ENCODE data around the gene PLOD2.
"Not testable (repeated sequence)": the region's sequence is repeated elsewhere in the genome, so short reads cannot be mapped to it uniquely, and the experiment has no call there.

PLOD2 gene

GRCh38 chr3:146136647-146137046 is 24.3 kb downstream of the PLOD2 start:
- no peak for FAIRE-seq

DNA sequence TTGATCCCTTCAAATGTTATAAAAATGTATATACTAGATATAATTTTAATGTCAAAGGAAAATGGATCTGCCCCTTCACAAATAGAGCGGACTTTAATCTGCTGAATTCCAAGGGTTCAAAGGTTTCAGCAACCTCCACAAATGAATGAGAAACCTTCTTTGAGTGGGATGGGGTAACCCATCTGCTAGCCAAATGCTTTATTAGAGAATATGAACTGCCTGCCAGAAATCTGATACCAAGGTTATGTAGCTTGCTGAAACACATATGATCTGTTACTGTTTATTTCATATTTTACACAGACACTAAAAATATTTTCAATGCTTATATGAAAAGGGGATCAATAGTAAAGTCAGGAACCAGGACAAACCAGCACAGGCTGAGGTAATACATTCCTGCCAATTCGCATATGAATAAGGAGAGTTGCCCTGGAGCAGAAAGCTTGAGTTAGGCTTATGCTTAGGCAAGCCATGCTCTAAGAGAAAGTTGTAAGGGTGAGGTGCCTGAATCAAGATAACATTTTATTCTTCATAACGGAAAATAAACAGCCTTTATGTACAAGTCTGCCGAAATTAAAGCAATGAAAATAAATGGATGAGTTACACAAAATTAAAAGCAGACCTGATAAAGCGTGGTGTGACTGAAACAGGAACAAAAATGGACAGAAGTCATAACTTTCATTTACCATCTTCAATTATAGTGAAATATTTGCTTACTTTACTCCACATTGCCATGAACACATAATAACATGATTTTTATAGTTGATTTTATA is 26.5 kb downstream of the PLOD2 start:
- peak; percentile 13 for FAIRE-seq

DNA sequence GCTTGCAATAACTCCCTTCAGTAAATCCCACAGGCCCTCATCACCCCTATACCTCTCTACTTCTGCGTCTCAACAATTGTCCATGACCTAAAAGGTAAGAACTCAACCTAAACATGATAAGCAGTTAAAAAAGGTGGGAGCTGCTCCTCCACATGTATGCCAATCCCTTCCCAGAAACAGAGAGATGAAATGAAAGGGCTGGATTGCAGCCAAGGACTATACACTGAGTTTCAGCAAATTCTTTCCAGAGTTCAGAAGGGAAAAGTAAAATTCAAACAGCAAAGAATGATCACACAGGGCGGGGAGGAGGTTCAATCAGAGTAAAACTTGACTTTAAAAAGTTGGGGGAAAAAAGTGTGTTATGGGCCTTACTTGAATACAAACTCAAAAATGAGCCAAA is 27.5 kb downstream of the PLOD2 start:
- FAIRE-seq: peak; percentile 65

- FAIRE-seq: no peak
Observed at GRCh38 chr3:146131616-146132410, 29.2 kb downstream of the PLOD2 start.

DNA sequence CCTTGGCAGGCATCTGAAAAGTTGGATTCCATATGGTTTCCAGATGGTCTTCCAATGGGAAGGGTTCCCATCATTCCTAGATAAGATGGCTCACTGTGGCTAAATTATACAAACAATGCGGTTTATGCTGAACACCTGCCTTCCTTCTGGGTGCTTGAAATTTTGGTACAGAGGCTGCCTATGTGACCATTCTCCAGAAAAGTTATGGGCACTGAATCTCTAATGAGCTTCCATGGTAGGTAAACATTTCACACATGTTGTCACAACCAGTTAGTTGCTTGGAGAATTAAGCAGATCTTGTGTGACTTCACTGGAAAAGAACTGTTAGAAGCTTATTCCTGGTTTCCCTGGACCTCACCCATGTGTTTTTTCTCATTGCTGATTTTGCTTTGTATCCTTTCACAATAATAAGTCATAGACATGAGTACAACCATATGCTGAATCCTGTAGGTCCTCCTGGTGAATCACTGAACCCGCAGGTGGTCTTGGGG is 30.1 kb downstream of the PLOD2 start:
- FAIRE-seq: no peak

DNA sequence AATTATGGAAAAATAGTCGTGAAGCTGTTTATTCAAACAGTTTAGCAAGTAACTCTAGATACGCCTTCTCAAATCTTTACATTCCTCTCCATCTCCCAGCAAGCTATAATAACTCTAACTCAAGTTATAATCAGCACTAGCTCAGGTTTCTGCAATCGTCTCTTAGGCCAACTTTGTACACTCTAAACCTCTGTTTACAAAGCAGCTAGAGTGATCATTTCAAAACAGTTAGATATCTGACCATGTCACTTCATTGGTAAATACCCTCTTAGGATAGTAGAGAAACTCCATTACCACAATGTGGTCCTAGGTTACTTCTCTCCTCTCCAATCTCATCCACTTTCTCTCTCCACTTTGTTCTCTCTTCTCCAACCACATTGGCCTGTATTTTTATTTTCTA is 31.2 kb downstream of the PLOD2 start:
- no peak for FAIRE-seq

DNA sequence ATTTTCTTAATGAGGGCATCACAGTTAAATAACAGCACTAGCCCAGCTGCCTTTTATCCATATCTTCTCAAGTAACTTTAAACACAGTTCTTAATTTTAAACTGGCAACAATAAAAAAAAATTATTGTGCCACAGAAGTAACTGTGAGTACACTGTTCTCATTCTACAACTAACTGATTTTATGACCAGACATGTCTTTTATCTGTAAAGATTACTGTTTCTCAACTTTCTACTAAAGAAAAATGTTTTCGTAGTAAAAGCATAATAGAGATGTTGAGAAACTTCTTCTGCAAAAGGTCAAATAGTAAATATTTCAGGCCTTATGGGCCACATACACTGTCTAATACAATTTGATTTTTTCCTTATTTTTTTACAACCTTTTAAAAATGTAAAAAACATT is 32.0 kb downstream of the PLOD2 start:
- FAIRE-seq: peak; percentile 77

DNA sequence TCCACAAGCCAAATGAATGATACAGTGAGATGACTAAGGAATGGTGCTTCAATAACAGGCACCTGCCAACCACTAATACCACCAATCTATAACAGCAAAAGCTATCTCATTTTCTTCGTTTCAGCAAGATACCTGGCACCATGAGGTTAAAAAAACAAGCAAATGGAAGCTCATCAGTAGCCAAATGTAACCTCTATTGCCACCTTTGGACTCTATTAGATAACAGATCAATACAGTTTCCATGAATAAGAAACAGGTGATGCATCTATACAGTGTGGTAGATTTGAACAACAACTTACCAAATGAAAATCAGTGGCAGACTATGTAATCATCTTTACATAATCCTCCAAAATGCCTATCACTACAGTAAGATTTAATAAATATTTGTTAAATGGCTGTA is 32.8 kb downstream of the PLOD2 start:
- no peak for FAIRE-seq

GRCh38 chr3:146125951-146126350 is 35.0 kb downstream of the PLOD2 start:
- peak; percentile 83 for FAIRE-seq

DNA sequence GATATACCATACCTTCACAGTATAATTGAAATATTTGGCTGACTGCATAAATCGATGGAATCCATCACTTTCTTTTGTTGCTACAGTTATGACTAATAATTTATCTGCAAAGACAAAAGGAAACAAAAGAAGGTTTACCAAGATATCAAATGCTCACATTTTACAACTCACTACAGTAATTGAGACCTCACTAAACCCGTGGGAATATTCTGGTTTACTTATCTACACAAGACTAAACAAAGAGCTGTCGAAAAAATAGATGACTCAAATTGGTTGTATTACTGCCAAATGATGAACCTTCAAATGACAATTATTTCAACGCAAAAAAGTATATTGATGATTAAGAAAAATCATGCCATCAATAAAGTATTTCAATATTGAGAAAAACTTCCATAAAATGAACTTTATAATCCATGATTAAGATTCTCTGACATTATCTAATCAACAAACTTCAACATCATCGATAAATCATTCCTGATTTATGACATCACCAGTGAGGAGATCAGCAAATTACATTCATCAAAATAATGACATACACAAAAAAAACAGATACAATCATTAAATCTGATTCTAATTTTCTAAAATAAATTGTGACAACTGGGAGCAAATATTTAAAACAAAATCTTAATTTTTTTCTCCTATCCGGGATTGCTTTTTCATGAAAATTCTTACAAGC is 36.7 kb downstream of the PLOD2 start:
- FAIRE-seq: peak; percentile 94

DNA sequence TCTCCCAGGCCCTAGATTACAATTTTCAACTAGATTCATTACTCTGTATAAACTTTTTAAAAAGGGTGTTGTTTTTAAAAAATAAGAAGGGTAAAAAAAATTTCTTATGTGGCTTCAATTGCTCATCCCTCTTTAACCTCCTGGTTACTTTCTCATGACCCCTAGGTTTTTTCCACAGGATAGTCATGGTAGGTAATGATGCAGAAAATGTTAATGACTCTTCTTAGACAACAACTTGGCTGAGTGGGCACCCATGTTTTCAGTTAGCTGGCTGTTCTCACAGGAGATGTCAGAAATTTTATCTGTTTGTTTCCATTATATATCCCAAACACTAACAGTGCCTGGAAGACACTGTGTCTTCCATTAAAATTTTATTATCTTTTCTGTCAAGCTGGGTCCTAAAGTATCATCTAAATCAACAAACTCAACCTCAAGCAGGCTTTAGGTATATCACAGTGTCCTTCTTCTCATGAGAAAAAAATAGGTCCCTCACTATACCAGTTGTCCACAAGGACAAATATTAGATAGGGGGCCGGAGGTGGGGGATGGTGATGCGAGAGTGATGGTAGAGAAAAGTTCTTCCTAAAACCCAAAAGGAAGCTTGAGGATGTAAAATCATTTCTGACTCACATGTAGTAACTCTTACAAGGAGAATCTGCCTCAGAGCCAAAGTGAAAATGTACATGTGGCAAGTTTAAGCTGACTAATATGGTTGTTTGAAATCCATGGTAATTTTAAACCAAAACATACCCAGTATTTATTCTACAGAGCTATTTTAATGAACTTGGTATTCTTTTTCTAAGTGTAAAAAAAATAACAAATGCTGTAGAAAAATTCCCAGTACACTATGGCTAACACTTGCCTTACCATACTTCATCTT is 43.3 kb downstream of the PLOD2 start:
- peak; percentile 80 for FAIRE-seq

DNA sequence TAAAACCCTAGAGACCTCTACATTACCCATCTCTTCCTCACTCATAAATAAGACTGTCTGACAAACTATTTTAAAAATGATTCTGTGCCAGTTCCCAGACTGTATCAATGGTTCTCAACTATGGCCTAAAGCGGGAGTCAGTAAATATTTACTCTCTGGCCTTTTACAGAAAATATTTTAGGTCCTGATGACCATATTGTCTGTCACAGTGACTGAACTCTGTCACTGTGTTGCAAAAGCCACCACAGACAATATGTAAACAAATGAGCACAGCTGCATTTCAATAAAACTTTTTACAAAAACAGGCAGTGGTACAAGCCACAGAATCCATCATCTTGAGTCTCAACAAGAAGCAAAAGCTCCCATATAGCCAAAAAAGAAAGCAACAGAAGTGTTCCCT is 45.4 kb downstream of the PLOD2 start:
- no peak for FAIRE-seq

DNA sequence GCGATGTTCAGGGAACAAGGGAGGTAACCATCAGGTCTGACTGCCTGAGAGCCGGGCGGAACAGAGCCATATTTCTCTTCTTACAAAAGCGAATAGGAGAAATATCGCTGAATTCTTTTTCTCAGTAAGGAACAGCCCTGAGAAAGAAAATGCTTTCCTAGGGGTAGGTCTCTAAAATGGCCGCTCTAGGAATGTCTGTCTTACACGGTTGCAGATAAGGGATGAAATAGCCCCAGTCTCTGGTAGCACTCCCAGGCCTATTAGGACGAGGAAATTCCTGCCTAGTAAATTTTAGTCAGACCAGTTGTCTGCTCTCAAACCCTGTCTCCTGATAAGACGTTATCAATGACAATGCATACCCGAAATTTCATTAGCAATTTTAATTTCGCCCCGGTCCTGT is 47.2 kb downstream of the PLOD2 start:
- FAIRE-seq: not testable (repeated sequence)

DNA sequence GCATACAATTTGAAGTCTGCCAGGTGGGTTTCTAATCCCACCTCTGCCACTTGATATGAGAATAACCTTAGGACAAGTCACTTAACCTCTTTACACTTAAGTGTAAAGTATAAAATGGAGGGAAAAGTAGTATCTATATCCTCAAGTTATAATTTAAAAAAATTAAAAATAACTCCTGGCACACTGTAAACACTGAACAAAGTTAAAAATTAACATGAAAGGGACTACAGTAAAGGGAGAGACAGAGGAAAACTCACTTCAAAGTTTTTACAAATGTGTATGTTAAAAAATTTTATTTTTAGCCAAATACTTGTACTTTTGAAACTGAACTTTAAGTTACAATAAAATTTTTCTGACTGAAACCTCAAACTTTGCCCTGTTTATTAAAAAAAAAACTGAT is 49.6 kb downstream of the PLOD2 start:
- FAIRE-seq: peak; percentile 30

DNA sequence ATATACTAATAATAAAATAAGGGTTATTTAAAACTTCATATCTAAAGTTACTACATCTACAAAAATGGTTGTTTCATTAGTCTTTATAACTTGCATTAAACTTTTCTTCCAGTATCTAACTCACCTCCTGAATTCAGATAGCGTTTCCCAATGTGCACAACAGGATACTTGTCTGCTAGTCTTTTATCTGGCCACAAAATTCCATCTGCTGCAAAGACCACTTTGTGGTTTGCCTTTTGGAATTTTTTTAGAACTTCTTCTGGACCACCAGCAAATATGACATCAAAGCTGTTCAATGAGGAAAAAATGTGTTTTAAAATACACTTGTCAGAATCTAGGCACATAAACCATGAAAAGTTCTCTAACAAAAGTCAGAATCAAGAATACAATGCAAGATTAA is 50.8 kb downstream of the PLOD2 start:
- no peak for FAIRE-seq

- no peak for FAIRE-seq
Observed at GRCh38 chr3:146106986-146107385, 54.0 kb downstream of the PLOD2 start.

GRCh38 chr3:146104068-146104467 is 56.9 kb downstream of the PLOD2 start:
- FAIRE-seq: no peak

DNA sequence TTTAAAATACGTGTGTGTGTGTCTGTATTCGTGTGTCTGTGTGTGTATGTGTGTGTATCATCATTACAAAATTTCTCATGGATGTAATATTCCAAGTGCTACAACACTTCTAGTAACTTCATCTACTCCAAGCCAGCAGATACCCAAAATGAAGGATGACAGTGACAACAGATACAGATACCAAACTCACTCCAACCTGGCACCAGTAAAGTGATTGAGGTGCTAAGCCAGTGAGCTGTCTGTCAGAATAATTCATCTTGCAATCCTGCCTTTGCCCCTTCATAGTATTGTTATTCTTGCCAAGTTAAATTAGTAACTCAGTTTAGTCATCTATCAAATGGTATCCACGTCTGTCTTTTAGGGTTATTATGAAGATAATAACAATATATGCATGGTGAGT is 58.1 kb downstream of the PLOD2 start:
- FAIRE-seq: no peak

- FAIRE-seq: no peak
Observed at GRCh38 chr3:146101538-146101937, 59.4 kb downstream of the PLOD2 start.

DNA sequence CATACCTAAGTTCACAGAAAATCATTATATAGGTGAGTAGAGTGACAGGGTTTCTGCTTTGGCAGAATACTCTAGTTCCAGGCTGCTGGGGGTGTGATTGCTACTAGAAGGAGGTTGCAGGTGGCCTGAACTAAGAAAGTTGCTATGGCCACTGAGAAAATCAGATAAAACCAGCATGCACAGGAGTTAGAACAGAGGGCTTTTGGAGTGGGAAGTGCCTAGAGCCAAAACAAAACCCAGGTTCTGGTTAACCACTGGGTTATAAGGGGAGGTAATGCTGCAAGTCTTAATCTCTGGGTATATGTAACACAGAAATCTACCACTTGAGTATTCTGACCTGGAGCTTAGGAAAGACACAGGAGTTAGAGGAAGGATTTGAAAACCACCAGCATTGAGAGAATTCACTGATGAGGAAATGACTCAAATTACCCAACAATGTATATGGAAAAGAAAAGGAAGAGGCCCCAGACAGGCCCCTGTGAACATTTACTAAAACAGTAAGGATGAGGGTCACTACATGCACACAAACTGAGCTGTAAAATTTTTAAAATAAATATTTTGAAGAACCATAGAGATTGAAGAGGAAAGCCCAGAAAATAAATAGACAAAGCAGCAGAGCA is 60.0 kb downstream of the PLOD2 start:
- no peak for FAIRE-seq

- no peak for FAIRE-seq
Observed at GRCh38 chr3:146100180-146100579, 60.8 kb downstream of the PLOD2 start.

- FAIRE-seq: no peak
Observed at GRCh38 chr3:146099316-146099715, 61.7 kb downstream of the PLOD2 start.
